D721Med (cell line): ENCODE results near the gene SCAMP2.

Experiments
- DNase-seq: peaks from one replicate; pipeline ENCODE4 v3.0.0; 2011; ENCODE audit warnings: low spot score; ENCODE audit not compliant: insufficient read length
- FAIRE-seq: peaks from 2 replicates; lab custom pipeline; 2011; peaks lifted over from hg19 to GRCh38; lab: Jason Lieb, UNC
- CTCF ChIP-seq: IDR thresholded peaks from 2 replicates; pipeline ENCODE4 v1.5.1; 2012; ENCODE audit warnings: mild to moderate bottlenecking, control low read depth; ENCODE audit not compliant: insufficient read depth; ENCODE audit errors: missing control alignments

Gene SCAMP2

GRCh38 chr15:74906450-74907162 is 33.4 kb upstream of the SCAMP2 start, which contains the start of gene FAM219B:
TSS of gene FAM219B (minus strand) at chr15:74906851. CDS start at chr15:74906800, 51 bp downstream.
- DNase-seq = peak; percentile 85
- no peak for FAIRE-seq
- no peak for TF ChIP-seq CTCF

GRCh38 chr15:74906067-74906449 is 32.9 kb upstream of the SCAMP2 start:
- FAIRE-seq = no peak
- no peak for TF ChIP-seq CTCF
- DNase-seq = no peak

- no peak for TF ChIP-seq CTCF
- no peak for FAIRE-seq
- no peak for DNase-seq
Observed at GRCh38 chr15:74904190-74904805, 31.1 kb upstream of the SCAMP2 start.

GRCh38 chr15:74903676-74904075 is 30.5 kb upstream of the SCAMP2 start:
- FAIRE-seq = no peak
- no peak for DNase-seq
- no peak for TF ChIP-seq CTCF

- no peak for DNase-seq
- no peak for TF ChIP-seq CTCF
- FAIRE-seq = no peak
Observed at GRCh38 chr15:74902295-74903075, 29.3 kb upstream of the SCAMP2 start.

- FAIRE-seq = no peak
- peak; percentile 77 for DNase-seq
- peak; percentile 74 for TF ChIP-seq CTCF
Observed at GRCh38 chr15:74901612-74902063, 28.5 kb upstream of the SCAMP2 start.

- DNase-seq (no peak), FAIRE-seq (no peak)
- TF ChIP-seq CTCF = no peak
Observed at GRCh38 chr15:74897300-74897701, 24.1 kb upstream of the SCAMP2 start.
